DOHH2 (cell line): Measurements from ENCODE around the gene WNT9B.

ENCODE experiments used
- H3F3A ChIP-seq: fragments of 200-600 bp; sonication (generic), shearing (Covaris generic); 2 replicates; pipeline ENCODE4 v1.6.0; 2016; ENCODE audit warnings: antibody characterized with exemption, mild to moderate bottlenecking; ENCODE audit not compliant: control insufficient read depth, insufficient read depth
- H3K27ac ChIP-seq: fragments of 200-600 bp; sonication (generic); 2 replicates; pipeline ENCODE4 v1.5.1; 2014; ENCODE audit warnings: low read depth, mild to moderate bottlenecking, low read length, moderate library complexity
- H3K27me3 ChIP-seq: fragments of 200-600 bp; sonication (generic); 2 replicates; pipeline ENCODE4 v1.6.1; 2014; ENCODE audit warnings: mild to moderate bottlenecking, low read length, mixed read lengths; ENCODE audit not compliant: control insufficient read depth
- H3K36me3 ChIP-seq: fragments of 200-600 bp; sonication (generic); 2 replicates; pipeline ENCODE4 v1.6.1; 2014; ENCODE audit warnings: mild to moderate bottlenecking, low read length, moderate library complexity, mixed read lengths; ENCODE audit not compliant: control insufficient read depth
- H3K4me1 ChIP-seq: fragments of 200-600 bp; sonication (generic); 2 replicates; pipeline ENCODE4 v1.6.1; 2014; ENCODE audit warnings: mild to moderate bottlenecking, low read length, mixed read lengths; ENCODE audit not compliant: control insufficient read depth
- H3K4me2 ChIP-seq: fragments of 200-600 bp; sonication (generic); 2 replicates; pipeline ENCODE4 v1.6.0; 2014; ENCODE audit warnings: mild to moderate bottlenecking, low read length, moderate library complexity
- H3K4me3 ChIP-seq: fragments of 200-600 bp; sonication (generic); 2 replicates; pipeline ENCODE4 v1.5.1; 2014; ENCODE audit warnings: mild to moderate bottlenecking, low read length, mixed read lengths
- H3K79me2 ChIP-seq: fragments of 200-600 bp; sonication (generic); 2 replicates; pipeline ENCODE4 v1.6.1; 2014; ENCODE audit warnings: mild to moderate bottlenecking, low read length, mixed read lengths; ENCODE audit not compliant: control insufficient read depth
- H3K9me2 ChIP-seq: fragments of 200-600 bp; sonication (generic); replicated peaks from 2 replicates; pipeline ENCODE4 v1.6.1; 2014; ENCODE audit warnings: mild to moderate bottlenecking, low read length, mixed read lengths; ENCODE audit not compliant: control insufficient read depth
- H3K9me3 ChIP-seq: fragments of 200-600 bp; sonication (generic); 2 replicates; pipeline ENCODE4 v1.6.1; 2014; ENCODE audit warnings: antibody characterized with exemption, low read length, mixed read lengths; ENCODE audit not compliant: control insufficient read depth, insufficient read depth
- H4K20me1 ChIP-seq: fragments of 200-600 bp; sonication (generic); 2 replicates; pipeline ENCODE4 v1.6.0; 2014; ENCODE audit warnings: low read depth, mild to moderate bottlenecking, antibody characterized with exemption, low read length, moderate library complexity; ENCODE audit not compliant: control insufficient read depth, insufficient read depth
- CTCF ChIP-seq: fragments of 200-600 bp; sonication (generic); IDR thresholded peaks from one replicate; pipeline ENCODE4 v1.5.1; 2014; ENCODE audit warnings: antibody characterized with exemption, mild to moderate bottlenecking, low read depth, low read length; ENCODE audit not compliant: poor library complexity, severe bottlenecking
- EZH2phosphoT487 ChIP-seq: fragments of 200-600 bp; sonication (generic); IDR thresholded peaks from 2 replicates; pipeline ENCODE4 v1.6.1; 2017; ENCODE audit warnings: borderline replicate concordance, mild to moderate bottlenecking, antibody characterized with exemption, low read length, moderate library complexity, mixed read lengths

Gene WNT9B

GRCh38 chr17:46831573-46832330 is 19.6 kb upstream of the WNT9B start:
- H4K20me1 ChIP-seq = no peaks in the 10 kb centered on the region
- TF ChIP-seq EZH2phosphoT487 = no peak
- TF ChIP-seq CTCF = no peak
- no peaks in the 10 kb centered on the region for H3K9me3 ChIP-seq
- H3K4me3 ChIP-seq = no peak overlapping the region
- H3K27ac ChIP-seq = no peak overlapping the region
- H3K9me2 ChIP-seq = no peaks in the 10 kb centered on the region
- no peaks in the 10 kb centered on the region; the same call in 1 of the 2 replicates for H3F3A ChIP-seq
- no peaks in the 10 kb centered on the region for H3K79me2 ChIP-seq
- H3K36me3 ChIP-seq = no peaks in the 10 kb centered on the region
- no peaks in the 10 kb centered on the region for H3K4me1 ChIP-seq
- no peak overlapping the region for H3K4me2 ChIP-seq
- H3K27me3 ChIP-seq = no peaks in the 10 kb centered on the region; the same call in none of the 2 replicates

GRCh38 chr17:46832331-46832821 is 19.0 kb upstream of the WNT9B start:
- Histone ChIP-seq H3K36me3 (no peaks in the 10 kb centered on the region), H3K79me2 (no peaks in the 10 kb centered on the region), H4K20me1 (no peaks in the 10 kb centered on the region), H3K4me3 (no peak overlapping the region), H3K27ac (no peak overlapping the region), H3K9me3 (no peaks in the 10 kb centered on the region), H3K4me2 (no peak overlapping the region), H3K9me2 (no peaks in the 10 kb centered on the region), H3K4me1 (no peaks in the 10 kb centered on the region), H3F3A (no peaks in the 10 kb centered on the region; the same call in 1 of the 2 replicates), H3K27me3 (no peaks in the 10 kb centered on the region; the same call in none of the 2 replicates)
- no peak for TF ChIP-seq CTCF
- TF ChIP-seq EZH2phosphoT487 = no peak

GRCh38 chr17:46832945-46833839 is 18.2 kb upstream of the WNT9B start:
- H3K79me2 ChIP-seq = no peaks in the 10 kb centered on the region
- H3K27me3 ChIP-seq = no peaks in the 10 kb centered on the region; the same call in none of the 2 replicates
- H3K27ac ChIP-seq = no peak overlapping the region
- H3K9me3 ChIP-seq = no peaks in the 10 kb centered on the region
- TF ChIP-seq EZH2phosphoT487 (no peak), CTCF (no peak)
- H4K20me1 ChIP-seq = no peaks in the 10 kb centered on the region
- H3K9me2 ChIP-seq = no peaks in the 10 kb centered on the region
- no peaks in the 10 kb centered on the region for H3K36me3 ChIP-seq
- no peak overlapping the region for H3K4me2 ChIP-seq
- H3K4me1 ChIP-seq = no peaks in the 10 kb centered on the region
- no peaks in the 10 kb centered on the region; the same call in 1 of the 2 replicates for H3F3A ChIP-seq
- H3K4me3 ChIP-seq = no peak overlapping the region
